Psoas muscle (tissue), 8 donors: ENCODE results near the gene FDXR. TPM values are rescaled to one million over a fixed set of nuclear protein-coding genes. Genes with fewer than 3 reads are reported as not detected.
"Not testable (repeated sequence)": the region's sequence is repeated elsewhere in the genome, so short reads cannot be mapped to it uniquely, and the experiment has no call there.

Source experiments
- ATAC-seq, 4 donors: fragments of 200-7000 bp; cut with Tn5 transposase; one replicate each; pipeline ENCODE4 v1.9.1; 2020; ENCODE audit warnings: moderate library complexity in 3 of 4, mild to moderate bottlenecking in 2 of 4
- DNase-seq, 2 donors: peaks; one replicate each; pipeline ENCODE4 v3.0.0-alpha.2; 2020
- H3K27ac ChIP-seq: fragments of 200-600 bp; one replicate; pipeline ENCODE4 v1.8.0; 2022
- H3K27me3 ChIP-seq, 3 donors: fragments of 200-600 bp in 1 of 3; one replicate each; pipeline versions ENCODE4 v1.6.1 to v1.8.0; 2013 to 2022; ENCODE audit warnings: low read length in 2 of 3, mild to moderate bottlenecking in 2 of 3, moderate library complexity in 1 of 3; ENCODE audit not compliant: insufficient read depth in 3 of 3
- H3K36me3 ChIP-seq, 2 donors: fragments of 200-600 bp in 1 of 2; one replicate each; pipeline versions ENCODE4 v1.6.1 to v1.8.0; 2013 to 2022; ENCODE audit warnings: low read depth in 1 of 2, mild to moderate bottlenecking in 1 of 2, moderate library complexity in 1 of 2; ENCODE audit not compliant: insufficient read depth in 1 of 2
- H3K4me1 ChIP-seq: fragments of 200-600 bp; one replicate; pipeline ENCODE4 v1.8.0; 2022
- H3K4me3 ChIP-seq: fragments of 200-600 bp; one replicate; pipeline ENCODE4 v1.8.0; 2022; ENCODE audit warnings: mild to moderate bottlenecking
- H3K9me3 ChIP-seq: fragments of 200-600 bp; one replicate; pipeline ENCODE4 v1.8.0; 2022
- WGBS, 3 donors: extraction: QIAGEN DNeasy Blood & Tissue Kit; methylation state at CpG; one replicate each; pipeline versions ENCODE4 v1.1.6 to v1.1.7; 2013; 5-methylcytosine and 5-hydroxymethylcytosine counted together
- intact Hi-C, 2 donors: fragments of 100-400 bp; cut with DNase I; formaldehyde crosslinking; loops; one replicate each; pipeline versions ENCODE4 v1.11.0 to v1.14.2; 2022
- polyA plus RNA-seq, 3 donors: library from polyadenylated mRNA; stranded (reverse); fragments of 200-250 nt; gene quantifications; one replicate each; pipeline ENCODE4 v1.2.3, GENCODE V29; 2013
- total RNA-seq, 4 donors: library from RNA; stranded (reverse); fragmentation: NEBNext Ultra II Directional in 2 of 4; extraction: Animal tissue kit (Norgen Biotek cat#: 25700) in 2 of 4; gene quantifications; one replicate each; pipeline versions ENCODE4 v1.2.1 to v1.2.4, GENCODE V29; 2021 to 2023
- TF ChIP-seq, protein P1 (sequence below): fragments of 200-600 bp; IDR thresholded peaks from one replicate; pipeline ENCODE4 v1.8.0; 2022; ENCODE audit warnings: antibody characterized with exemption
- donor health status: healthy with polysubstance abuse.
- donor health status: DM: no; HTN: no; CAD: no; lungs with moderate emphysema.
- donor health status: Bipolar disorder and iron deficiency.
- donor health status: healthy.
- donor health status: DM: yes; HTN: yes; CAD: no.
- donor health status: DM: no; HTN: no; CAD: no.
- donor health status: DM: no; HTN: no; CAD: no.
- donor health status: DM: yes; HTN: yes; CAD: no.

The FDXR gene
- total and polyA plus RNA-seq, 7 donors = 3.0 to 7.9 (median 3.7) TPM

DNA sequence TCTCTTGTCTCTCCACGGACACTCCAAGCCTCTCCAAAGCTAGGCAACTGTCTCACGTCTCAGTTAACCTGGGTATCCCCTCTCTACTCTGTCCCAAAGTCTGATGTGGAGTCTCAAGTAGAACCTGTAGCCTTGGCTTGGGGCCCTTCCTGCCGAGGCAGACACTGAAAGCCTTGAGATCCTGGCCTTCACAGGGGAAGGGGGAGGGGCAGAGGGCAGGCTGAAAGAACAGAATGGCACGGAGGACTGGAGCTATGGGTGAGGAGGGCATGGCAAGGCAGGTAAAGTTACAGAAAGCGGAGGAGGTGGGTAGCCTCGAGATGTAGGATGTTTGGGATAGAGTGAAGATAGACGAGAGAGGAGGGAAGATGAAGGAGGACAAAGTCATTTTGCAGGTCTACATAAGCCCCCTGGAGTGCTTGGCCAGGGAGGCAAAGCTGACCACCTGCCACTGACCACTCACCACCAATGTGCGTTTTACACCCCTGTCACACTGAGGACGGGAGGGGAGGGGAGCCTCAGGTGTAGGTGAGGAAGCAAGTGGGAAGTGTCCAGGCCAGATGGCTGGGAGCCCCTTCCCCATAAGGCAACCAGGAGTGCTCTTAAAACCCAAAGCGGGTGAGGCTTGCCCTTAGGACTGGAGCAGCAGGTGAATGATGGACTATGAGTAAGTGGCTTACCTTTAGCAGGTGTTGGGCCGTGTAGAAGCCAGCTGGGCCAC, 1.3 kb downstream of the FDXR start:
- ATAC-seq (no peak), DNase-seq (no peak)
- H3K9me3 ChIP-seq = no peaks in the 10 kb centered on the region
- H3K27ac ChIP-seq = no peak overlapping the region
- TF ChIP-seq, protein P1, sequence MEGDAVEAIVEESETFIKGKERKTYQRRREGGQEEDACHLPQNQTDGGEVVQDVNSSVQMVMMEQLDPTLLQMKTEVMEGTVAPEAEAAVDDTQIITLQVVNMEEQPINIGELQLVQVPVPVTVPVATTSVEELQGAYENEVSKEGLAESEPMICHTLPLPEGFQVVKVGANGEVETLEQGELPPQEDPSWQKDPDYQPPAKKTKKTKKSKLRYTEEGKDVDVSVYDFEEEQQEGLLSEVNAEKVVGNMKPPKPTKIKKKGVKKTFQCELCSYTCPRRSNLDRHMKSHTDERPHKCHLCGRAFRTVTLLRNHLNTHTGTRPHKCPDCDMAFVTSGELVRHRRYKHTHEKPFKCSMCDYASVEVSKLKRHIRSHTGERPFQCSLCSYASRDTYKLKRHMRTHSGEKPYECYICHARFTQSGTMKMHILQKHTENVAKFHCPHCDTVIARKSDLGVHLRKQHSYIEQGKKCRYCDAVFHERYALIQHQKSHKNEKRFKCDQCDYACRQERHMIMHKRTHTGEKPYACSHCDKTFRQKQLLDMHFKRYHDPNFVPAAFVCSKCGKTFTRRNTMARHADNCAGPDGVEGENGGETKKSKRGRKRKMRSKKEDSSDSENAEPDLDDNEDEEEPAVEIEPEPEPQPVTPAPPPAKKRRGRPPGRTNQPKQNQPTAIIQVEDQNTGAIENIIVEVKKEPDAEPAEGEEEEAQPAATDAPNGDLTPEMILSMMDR = no peak
- peaks cover 7% of the 10 kb centered on the region for H3K4me1 ChIP-seq
- no peaks in the 10 kb centered on the region for H3K27me3 ChIP-seq
- H3K36me3 ChIP-seq = no peaks in the 10 kb centered on the region
- peak overlapping the region; percentile 83 for H3K4me3 ChIP-seq
- intact Hi-C loops = no loop called here
- 79 to 84% (median 82%) methylated on average over 11 of the region's 11 CpGs for WGBS, 3 donors

DNA sequence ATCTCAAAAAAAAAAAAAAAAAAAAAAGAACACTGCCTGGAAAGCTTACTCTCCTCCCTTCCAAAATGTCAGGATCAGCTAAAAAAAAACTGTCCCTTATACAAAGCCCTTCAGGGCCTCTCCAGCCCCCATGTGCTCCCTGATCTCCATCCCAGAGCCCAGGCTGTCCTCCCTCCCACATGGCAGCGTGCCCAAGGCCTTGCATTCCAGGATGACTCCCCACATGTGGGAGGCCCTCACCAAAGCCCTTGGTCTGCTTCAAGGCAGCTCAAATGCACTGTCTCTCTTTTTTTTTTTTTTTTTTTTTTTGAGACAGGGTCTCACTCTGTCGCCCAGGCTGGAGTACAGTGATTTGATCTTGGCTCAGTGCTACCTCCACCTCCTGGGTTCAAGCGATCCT, 2.3 kb downstream of the FDXR start:
- TF ChIP-seq, protein P1 = no peak
- Histone ChIP-seq H3K9me3 (no peaks in the 10 kb centered on the region), H3K4me3 (no peak overlapping the region), H3K4me1 (peaks cover 7% of the 10 kb centered on the region), H3K27ac (no peak overlapping the region), H3K36me3 (no peaks in the 10 kb centered on the region), H3K27me3 (peaks cover 0 to 2% (median 0%) of the 10 kb centered on the region in 3 donors)
- no peak for ATAC-seq
- peak in 1 of 2 donors; percentile 62 for DNase-seq
- intact Hi-C loops = no loop called here
- 83 to 88% (median 84%) methylated on average over 3 of the region's 3 CpGs for WGBS, 3 donors

DNA sequence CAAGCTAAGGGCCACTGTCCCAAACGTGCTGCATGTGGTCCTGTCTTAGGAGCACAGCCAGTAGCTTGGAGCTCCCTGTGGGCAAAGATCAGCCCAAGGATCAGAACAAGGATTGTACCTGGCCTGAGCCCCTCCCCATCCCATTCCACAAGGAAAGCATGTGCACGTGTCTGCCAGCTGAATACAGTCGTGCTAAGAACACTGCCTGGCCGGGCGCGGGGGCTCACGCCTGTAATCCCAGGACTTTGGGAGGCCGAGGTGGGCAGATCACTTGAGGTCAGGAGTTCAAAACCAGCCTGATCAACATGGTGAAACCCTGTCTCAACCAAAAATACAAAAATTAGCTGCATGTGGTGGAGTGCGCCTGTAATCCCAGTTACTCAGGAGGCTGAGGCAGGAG, 2.8 kb downstream of the FDXR start:
- H3K9me3 ChIP-seq, H3K36me3 ChIP-seq, DNase-seq, H3K27me3 ChIP-seq, H3K4me1 ChIP-seq, H3K27ac ChIP-seq, intact Hi-C loops, ATAC-seq, H3K4me3 ChIP-seq: not testable (repeated sequence)
- 90 to 94% (median 91%) methylated on average over 9 of the region's 9 CpGs for WGBS, 3 donors

DNA sequence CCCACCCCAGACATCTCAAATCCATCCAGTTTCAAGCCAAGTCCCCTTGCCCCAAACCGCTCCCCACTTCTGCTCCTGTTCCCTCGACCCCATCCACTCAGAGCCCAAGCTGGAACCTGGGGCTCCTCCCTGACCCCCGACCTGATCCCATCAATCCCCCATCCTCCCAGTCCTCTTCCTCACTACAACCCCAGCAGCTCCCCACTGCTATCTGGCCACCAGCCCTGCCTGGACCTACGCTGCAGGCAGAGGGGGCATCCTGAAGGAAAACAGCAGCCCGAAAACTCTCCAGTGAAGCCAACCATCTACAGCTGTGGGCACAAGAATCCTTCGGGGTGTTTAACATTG, 3.9 kb downstream of the FDXR start:
- H3K9me3 ChIP-seq = no peaks in the 10 kb centered on the region
- no peaks in the 10 kb centered on the region for H3K36me3 ChIP-seq
- ATAC-seq (no peak), DNase-seq (no peak)
- 86 to 91% (median 88%) methylated on average over 6 of the region's 6 CpGs for WGBS, 3 donors
- H3K4me3 ChIP-seq = no peak overlapping the region
- H3K4me1 ChIP-seq = peaks cover 2% of the 10 kb centered on the region
- peaks cover 0 to 2% (median 0%) of the 10 kb centered on the region in 3 donors for H3K27me3 ChIP-seq
- H3K27ac ChIP-seq = no peak overlapping the region
- TF ChIP-seq, protein P1 = no peak
- intact Hi-C loops = no loop called here

DNA sequence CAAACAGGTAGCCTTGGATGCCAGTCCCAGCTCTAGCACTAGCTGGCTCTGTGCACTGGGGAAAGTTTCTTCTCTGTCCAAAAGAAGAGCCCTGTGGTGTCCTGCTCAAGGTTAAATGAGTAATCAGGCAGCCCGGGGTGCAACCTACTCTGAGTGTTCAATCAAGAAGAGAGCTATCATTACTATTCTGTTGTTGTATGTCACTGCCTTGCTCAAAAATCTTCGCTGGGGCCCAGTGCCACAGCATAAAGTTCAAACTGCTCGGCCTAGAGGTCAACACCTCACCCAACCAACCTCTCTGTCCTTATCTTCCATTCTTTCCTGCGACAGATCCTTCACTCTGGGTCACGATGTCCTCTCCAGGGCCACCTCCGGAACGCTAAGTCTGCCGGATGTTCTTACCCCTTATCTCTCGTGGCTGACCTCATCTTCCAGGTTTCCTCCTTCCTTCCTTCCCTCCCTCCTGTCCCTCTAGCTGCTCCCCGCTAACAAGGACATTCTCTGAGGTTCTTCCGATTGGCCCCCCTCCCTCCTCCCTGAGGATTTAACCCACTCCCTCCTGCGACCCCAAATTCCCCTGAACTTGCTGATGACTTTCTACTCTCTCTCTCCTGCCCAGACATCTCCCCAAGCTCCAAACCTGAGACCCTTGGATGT, 4.4 kb downstream of the FDXR start:
- Histone ChIP-seq H3K36me3 (no peaks in the 10 kb centered on the region), H3K4me3 (no peak overlapping the region), H3K9me3 (no peaks in the 10 kb centered on the region), H3K27ac (no peak overlapping the region), H3K27me3 (peaks cover 0 to 2% (median 0%) of the 10 kb centered on the region in 3 donors), H3K4me1 (no peaks in the 10 kb centered on the region)
- WGBS, 3 donors = 77 to 79% (median 77%) methylated on average over 12 of the region's 12 CpGs
- peak in 1 of 2 donors; percentile 29 for DNase-seq
- TF ChIP-seq, protein P1 = no peak
- no peak for ATAC-seq
- intact Hi-C loops = no loop called here
